GM19025 (cell line): Measurements from ENCODE around the gene ARL13B.
"Not testable (repeated sequence)": the region's sequence is repeated elsewhere in the genome, so short reads cannot be mapped to it uniquely, and the experiment has no call there.

ENCODE experiments used
- ATAC-seq: cut with Tn5 transposase; IDR thresholded peaks from one replicate; pipeline ENCODE4 v1.9.1; 2021; ENCODE audit warnings: mild to moderate bottlenecking, low read depth, moderate library complexity; ENCODE audit not compliant: unreplicated experiment

The ARL13B gene

DNA sequence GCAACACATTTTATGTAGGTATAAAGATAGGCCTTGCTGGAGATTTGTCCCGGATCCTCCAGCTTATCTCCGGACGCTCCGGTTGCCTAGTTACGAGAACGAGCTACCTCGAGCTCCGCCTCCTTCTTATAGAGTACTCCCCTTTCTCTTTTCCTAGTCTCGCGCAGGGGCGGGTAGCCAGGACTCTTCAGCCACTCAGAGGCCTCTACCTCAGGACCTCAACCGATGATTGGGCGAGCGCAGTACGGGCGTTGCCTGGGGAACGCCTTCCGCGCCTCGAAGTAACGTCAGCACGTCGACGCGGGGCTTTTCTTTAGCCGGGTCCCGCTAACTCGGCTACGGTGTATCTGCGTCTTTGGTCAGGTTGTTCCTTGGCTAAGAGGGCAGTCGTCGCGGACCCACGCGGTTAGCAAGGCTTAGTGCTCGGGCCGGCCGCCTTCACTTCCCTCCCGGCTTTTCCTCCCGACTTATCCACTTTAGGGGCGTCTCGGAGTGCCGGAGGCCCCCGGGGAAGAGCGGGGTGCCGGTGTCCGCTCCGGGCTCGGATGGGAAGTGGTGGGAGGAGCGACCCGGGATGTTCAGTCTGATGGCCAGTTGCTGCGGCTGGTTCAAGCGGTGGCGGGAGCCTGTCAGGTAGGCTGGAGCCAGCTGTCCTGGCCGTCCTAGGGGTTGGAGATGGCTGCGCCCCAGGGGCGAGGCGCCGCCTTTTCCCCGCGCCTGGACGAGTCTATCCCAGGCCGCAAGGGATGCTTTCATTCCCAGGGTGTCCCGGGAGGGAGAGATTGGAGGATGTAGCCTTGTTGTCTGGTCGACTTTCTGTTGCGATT is at the start of gene ARL13B:
Gene ARL13B, plus strand, starts transcription at position 306 of the 827 bp plus-strand sequence. Its CDS starts 269 bp downstream, at position 575.
- ATAC-seq: peak; percentile 100

DNA sequence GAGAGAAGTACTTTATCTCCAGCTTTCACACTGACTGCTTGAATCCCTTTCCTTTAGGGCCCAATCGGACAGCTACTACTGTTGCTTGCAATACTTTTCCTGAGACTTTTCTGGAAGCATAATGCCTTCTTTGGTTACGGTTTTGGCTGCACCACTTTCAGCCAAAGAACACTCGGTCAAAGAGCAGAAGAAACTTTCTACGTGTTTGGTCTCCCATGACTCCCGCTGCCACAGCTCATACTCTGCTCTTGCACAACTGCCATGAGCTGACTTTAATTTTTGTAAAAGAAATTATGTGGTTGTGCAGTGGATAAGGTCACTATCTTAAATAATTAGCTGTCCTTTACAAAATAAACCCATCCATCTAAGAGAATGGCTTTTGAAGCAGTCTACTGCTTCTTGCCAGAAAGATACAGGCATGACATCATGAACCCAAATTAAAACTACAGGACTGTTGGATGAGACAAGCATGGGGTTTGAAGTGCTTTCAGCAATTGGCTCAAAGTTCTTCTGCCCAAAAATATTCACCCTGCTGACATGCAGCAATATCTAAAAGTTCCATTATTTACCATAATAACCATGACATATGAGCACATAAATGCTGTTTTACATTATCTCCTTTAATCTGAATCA is 48.2 kb upstream of the ARL13B start:
- no peak for ATAC-seq

DNA sequence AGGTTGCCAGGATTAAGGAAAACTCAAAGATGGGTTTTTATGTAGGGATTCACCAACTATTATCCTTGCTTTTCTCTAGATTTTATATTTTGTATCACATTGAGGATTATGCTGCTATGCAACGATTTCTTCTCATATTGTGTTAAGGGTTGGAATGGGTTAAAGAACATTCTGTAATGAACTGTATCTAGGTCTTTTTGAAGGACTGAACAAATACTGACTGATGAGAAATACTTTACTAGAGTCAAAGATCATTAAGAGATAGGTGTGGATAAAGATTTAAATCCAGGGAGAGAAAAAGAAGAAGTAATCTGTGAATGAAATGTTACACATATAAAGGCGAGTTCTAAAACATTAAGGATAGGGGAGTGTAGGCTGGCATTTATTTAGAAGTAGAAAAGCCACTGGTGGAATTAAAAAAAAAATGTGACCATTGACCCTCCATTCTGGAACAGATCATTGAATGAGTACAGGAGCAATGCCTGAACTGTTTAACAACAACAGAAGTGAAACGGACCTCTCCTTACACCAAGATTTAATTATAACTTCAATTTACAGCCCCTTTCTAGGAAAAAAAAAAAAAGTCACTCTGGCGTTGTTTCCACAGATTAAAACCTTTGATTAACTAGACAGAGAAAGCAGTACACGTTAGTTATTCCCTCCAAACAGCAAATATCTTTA is 45.4 kb upstream of the ARL13B start:
- no peak for ATAC-seq

DNA sequence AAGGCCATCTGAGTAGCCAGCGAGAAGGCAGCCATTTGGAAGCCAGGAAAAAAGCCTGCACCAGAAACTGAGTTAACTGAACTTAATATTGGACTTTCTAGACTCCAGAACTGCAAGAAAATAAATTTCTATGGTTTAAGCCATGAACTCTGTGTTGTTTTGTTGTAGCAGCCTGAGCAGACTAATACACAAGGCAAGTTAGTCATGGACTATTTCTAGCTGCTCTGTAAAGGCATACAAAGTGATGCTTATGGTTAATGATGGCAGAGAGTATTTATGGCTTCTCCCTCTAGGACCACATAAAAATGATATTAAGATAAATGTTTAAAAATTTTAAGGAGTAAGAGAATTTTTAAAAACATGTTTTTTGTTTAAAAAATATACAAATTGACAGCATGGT is 43.4 kb upstream of the ARL13B start:
- ATAC-seq: no peak

DNA sequence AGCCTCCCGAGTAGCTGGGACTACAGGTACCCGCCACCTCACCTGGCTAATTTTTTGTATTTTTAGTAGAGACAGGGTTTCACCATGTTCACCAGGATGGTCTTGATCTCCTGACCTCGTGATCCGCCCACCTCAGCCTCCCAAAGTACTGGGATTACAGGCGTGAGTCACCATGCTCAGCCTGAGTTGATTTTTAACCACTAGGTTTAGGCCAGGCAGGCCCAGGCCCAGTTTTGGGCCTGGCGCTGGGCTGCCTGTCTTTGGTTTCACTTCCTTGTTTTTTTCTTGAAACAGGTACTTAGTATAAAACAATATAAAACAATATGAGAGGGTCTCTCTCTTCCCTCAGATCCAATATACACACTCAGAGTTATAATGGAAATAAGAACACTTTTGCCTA is 42.5 kb upstream of the ARL13B start:
- not testable (repeated sequence) for ATAC-seq

DNA sequence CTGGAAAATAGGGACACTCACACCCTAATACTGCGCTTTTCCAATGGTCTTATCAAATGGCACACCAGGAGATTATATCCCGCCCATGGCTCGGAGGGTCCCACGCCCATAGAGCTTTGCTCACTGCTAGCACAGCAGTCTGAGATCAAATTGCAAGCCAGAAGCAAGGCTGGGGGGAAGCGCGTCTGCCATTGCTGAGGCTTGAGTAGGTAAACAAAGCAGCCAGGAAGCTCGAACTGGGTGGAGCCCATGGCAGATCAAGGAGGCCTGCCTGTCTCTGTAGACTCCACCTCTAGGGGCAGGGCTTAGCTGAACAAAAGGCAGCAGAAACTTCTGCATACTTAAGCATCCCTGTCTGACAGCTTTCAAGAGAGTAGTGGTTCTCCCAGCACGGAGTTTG is 30.0 kb upstream of the ARL13B start:
- not testable (repeated sequence) for ATAC-seq

DNA sequence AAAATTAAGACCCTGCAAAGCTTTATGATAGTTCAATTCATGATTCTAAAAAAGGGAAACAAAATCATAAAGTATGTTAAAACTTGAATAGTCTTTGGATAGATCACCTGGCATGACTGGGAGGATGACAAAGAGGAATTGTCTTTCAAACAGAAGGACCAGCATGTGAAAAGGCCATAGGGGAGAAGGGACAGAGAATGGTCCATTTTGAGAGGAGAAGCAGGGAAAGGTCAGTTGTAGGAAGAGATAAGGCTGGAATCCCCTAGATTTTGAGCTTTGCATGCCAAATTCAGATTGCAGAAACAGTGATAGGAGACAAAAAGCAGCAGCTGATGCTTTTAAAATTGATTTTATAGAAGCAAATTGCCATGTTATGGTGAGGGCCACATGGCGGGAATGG is 18.9 kb upstream of the ARL13B start:
- no peak for ATAC-seq

DNA sequence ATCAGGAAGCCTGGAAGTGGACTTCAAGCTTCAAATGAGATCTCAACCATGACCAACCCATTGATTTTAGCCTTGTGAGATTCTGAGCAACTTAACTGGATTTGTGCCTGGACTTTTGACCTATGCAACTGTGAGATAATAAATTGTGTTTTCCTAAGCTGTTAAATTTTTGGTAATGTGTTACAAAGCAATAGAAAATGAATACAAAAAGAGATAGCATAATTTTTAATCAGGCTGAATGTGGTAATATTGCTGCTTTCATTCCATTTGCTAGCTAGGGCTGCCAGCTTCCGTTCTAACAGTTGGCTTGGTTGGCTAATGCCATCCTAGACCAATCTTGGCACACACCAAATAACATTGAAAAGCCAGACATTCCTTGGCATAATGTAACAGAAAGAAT is 18.5 kb upstream of the ARL13B start:
- no peak for ATAC-seq

DNA sequence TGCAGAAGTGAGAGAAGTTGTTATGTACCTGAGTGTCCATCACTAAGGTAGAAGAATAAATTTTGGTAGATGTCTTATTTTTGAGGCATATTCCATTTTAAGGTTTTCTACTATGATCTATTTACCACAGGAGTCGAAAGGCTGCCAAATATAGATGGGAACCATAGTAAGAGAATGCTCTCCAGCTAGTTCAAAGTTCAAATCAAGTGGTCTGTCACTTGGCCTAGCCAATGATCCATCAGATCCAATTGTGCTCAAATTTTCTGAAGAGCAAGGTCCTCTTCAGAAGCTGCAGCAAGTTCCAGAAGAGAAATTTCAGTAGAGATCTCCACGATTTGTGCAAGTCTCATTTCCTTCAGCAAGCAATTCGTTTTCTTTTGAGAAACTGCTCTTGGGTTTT is 17.2 kb upstream of the ARL13B start:
- no peak for ATAC-seq

DNA sequence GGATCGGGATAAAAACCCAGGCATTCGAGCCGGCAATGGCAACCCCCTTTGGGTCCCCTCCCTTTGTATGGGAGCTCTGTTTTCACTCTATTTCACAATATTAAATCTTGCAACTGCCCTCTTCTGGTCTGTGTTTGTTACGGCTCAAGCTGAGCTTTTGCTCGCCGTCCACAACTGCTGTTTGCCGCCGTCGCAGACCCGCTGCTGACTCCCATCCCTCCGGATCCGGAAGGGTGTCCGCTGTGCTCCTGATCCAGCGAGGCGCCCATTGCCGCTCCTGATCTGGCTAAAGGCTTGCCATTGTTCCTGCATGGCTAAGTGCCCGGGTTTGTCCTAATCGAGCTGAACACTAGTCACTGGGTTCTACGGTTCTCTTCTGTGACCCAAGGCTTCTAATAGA is 14.8 kb upstream of the ARL13B start:
- not testable (repeated sequence) for ATAC-seq

DNA sequence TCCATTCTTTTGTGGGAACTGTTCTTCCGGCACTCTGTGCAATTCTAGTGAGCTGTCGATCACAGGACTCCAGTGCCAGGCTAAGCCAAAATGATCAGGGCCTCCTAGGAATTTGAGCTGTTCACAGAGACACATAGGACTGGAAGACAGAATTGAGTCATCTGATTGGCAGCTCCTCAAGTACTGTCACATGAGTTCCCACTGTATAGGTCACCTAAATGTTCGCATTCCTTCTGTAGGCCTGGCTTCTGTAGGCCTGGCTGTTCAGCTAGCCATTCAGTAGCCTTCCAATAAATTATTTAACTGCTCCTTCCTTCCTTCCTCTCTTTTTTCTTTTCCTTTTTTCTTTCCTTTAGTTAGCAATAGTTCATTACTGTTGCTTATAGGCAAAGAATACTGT is 10.5 kb upstream of the ARL13B start:
- no peak for ATAC-seq

DNA sequence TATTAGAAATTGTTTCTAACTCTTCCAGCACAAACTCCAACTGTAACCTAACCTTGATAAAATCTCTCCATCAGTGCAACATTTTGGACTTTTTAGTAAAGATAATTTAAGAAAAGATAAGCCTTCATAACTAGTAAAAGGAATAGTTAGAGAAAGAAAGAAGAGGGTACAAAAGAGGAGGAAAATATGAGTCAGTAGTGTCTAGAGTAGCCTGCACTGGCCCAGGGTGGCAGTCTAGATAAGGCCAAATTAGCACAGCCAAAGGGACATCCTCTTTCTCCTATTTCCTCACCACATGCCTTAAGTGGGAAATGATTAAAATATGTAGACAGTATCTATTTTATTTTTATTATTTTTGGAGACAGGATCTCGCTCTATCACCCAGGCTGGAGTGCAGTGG is 10.0 kb upstream of the ARL13B start:
- no peak for ATAC-seq

DNA sequence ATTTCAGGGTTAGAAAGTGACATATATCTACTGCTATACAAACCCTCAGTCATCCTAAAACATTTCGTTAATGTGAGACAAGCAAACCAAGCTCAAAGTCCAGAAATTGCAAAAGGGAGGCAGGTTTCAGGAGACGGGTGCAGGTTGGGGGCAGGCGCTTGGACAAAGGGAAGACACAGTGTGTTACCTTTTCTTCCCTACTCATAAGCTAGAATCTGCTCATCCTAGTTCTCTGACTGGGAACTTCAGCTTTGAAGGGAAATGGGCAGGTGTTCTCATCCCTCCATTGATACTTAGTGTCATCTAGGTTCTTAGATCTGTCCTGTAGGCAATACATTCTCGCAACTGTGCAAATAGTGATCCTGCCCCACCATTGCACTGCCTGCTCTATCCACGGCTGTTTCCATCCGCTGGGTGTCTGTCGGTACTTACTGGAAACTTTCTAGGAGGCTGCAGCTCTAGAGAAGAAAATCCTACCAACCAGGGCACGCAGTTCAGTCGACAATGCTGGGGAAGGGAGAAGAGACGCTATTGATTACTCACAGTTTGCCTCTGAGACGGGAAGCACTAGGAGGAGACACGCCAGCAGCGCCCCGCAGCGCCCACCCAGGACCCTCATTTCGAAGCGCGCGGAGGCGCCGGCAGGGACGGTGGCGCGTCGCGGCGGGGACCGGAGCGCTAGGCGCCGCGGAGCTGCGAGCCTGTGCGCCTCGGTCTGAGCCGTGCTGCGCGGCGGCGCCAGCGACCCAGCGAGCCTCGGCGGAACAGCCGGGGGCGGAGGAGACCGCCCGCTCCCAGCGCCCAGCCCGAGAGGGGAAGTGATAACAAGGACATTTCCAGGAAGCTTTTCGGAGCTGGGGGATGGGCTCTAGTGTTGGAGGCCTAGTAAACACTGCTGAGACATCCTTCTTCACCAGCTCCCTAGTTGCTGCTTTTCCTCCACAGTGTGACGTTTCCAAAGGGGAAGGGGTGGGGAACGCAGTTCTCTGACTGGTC is 6.5 kb upstream of the ARL13B start, which contains the start of gene PROS1:
Gene PROS1, minus strand, starts transcription at position 766 of the 996 bp plus-strand sequence. Its CDS starts 147 bp downstream, at position 619.
- ATAC-seq: peak; percentile 87

DNA sequence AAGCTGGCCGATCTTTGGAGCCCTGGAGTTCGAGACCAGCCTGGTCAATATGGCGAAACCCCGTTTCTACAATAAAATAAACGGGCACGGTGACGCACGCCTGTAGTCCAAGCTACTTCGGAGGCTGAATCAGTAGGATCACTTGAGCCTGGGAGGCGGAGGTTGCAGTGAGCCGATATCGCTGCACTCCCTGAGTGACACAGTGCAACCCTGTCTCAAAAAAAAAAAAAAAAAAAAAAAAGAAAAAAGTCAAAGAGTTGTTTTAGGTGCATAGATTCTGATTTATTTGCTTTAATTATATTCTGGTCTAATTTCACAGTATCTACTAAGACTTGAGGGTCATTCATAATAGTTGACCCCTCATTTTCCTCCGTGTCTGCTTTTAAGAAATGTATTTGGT is 1.7 kb downstream of the ARL13B start:
- ATAC-seq: no peak

DNA sequence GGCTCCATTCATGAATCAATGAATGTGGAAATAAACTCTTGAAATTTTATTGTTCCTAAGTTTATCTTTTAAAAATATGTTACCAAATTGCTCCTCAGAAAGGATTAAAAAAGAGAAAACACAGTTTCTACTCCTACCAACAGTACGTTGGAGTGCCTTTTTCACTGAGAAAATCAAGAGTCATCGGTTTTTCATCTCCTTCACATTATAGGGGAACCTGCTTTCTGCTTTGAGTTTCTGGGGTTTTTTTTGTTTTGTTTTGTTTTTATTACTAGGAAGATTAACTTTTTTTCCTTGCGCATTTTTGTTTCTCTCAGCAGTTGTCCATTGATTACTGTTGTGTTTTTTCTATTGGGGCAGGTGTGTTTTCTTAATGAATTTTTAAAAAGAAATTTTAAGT is 3.5 kb downstream of the ARL13B start:
- no peak for ATAC-seq

DNA sequence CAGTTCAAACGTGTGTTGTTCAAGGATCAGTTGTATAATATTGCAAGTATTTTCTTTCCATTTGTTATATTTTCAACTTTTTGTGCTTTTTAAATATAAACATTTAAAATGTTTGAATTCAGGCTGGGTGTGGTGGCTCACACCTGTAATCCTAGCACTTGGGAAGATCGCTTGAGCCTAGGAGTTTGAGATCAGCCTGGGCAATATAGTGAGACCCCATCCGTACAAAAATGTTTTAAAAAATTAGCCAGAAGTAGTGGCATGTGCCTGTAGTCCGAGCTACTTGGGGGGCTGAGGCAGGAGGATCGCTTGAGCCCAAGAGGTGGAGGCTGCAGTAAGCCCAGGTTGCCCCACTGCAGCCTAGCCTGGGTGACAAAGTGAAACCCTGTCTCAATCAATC is 4.7 kb downstream of the ARL13B start:
- ATAC-seq: no peak

DNA sequence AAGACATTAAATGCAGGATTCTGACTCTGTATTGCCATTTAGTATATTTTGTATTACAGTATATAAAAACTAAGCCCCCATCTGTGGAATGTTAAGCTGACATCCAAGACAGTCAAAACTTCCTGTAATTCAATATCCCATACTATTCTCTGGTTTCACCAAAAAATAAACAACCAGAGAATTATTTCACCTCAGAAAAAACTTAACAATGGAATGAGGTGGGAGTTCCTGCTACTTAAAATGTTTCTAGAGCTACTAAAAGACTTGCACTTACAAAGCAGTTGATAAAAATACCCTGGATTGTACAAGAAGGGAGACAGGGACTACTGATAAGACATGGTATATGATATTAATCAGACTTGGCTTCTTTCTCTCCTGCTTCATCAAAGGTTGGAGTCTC is 8.3 kb downstream of the ARL13B start:
- no peak for ATAC-seq

DNA sequence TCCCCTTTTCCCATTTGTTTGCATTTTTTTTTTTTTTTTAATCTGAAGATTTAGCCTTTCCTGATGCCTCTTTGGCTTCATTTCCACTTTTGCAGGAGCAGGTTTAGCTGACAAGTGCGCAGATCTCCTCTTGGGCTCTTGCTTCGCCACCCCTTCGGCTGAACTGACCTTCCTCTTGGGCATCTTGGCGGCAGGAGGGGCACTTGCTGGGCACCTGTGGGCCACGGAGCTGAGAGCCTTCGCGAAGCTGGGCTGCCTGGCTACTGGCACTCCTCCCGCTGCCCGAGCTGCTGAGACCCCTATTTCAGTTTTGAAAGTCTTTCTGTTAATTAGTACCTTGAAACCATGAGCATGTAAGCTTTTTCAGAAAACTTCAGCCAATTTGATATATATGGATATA is 8.8 kb downstream of the ARL13B start:
- ATAC-seq: no peak

DNA sequence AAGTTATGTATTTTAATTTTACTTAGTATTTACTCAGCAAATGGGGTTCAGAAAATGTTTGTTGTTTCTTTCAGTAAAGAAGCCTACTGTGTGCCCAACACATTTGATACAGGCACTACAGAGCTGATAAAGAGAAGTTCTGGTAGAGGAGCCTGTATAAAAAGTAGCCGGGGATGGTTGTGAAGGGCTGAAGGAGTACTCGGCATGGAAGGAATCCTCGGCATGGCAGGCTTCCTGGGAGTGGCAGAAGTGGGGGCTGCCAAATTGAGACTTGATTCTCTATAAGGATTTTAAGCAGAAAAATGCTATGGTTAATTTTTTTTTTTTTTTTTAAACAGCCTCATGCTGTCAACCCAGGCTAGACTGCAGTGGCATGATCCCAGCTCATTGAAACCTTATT is 9.3 kb downstream of the ARL13B start:
- no peak for ATAC-seq

DNA sequence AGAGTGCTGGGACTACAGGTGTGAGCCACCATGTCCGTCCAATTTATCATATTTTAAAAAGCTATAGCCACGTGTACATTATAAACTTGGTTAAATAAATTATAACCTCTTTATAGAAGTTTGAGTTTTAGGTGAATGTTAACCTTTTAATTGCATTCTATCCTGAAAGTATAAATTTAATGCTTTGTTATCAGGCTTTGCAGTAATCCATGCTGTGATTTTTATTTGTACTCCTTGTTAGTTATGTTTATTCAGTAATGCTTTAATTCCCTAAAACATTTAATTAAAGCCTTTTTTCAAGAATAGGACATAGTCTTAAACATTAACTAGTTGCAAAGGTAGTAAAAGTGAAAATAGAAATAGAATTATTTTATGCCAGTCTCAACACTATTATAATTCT is 11.7 kb downstream of the ARL13B start:
- ATAC-seq: no peak
